ENCODE measurements around the gene TUBA4B.

TUBA4B gene

DNA sequence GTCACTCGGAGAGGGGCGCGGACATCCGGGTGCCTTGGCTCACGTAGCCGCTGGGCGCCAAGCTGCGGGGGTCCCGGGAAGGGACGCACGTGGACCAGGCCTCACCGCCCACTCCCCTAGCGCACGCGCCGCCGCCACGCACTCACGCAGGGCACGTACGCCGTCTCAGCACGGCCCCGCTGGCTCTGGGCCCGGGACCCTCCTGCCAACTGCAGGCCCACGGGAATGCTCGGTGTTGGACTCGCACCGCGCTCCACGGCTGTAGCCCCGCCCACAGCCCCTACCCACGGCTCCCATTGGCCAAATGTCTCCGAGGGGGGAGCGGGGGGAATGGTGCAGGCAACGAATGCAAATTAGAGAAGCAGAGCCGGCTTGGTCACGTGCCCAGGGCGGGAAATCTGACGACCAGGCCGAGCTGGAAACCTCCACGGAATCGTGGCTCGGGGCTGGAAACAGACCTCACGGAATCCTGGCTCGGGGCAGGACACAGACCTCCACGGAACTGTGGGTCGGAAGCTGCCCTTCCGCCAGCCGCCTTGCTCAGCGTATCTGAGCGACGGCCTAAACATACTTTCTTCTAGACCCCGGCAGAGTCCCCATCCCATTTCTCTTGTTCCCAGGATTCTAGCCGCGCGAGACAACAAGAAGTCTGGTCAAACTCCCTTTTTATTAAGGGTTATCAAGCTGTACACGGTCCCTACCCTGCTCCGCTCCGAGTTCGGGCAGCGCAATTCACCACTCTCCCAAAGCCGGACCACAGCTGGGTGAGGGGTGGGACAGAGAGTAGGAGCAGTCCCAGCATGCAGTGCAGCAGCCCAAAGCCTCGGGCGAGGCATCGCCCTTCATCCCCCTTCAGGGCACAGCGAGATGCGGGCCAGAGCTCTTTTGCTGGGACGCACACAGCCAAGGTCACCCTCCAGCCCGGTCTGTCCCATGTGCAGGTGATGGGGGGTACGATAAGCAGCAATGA lies 34.0 kb upstream of the TUBA4B start, which contains the start of gene ABCB6:
Gene ABCB6 (minus strand): TSS at position 227 of the 970 bp plus-strand sequence. CDS start 285 bp downstream, outside the sequence.
- peak; percentile 93 for DNase-seq

DNA sequence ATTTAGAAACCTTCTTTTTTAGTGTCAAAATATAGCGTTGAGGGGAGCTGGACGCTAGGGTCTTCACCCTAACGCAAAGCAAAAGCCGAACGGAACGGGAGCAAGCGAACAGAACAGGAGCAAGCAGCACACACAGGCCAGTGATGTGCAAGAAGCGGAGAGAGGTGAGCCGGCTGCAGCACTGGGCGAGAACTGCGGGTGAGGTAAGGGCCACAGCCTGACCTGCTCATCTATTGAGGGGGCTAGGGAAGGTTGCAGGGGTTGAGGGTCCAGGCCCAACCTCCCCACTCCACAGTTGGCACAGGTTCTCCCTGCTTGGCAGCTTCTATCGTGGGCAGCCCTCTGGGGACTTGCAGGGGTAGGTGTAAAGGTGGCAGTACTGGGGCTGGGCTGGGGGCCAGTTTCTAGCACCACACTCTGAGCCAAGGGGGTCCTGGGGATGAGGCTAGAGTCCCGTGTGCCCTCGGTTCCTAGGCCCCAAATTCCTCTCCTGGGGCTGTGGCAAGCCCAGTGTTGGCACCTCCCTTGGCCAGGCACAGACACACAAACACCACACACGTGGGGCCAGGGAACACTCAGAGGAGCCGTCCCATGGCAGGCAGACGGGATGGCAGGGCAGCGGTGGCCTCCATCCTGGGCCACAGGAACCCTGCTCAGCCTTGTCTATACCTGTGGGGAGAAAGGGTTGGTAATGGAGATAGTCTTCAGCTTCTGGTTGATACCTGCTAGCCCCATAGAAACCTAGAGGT lies 33.1 kb upstream of the TUBA4B start:
- no peak for DNase-seq

- DNase-seq: no peak
These were observed 32.2 kb upstream of the TUBA4B start for GRCh38 chr2:219220652-219221402.

DNA sequence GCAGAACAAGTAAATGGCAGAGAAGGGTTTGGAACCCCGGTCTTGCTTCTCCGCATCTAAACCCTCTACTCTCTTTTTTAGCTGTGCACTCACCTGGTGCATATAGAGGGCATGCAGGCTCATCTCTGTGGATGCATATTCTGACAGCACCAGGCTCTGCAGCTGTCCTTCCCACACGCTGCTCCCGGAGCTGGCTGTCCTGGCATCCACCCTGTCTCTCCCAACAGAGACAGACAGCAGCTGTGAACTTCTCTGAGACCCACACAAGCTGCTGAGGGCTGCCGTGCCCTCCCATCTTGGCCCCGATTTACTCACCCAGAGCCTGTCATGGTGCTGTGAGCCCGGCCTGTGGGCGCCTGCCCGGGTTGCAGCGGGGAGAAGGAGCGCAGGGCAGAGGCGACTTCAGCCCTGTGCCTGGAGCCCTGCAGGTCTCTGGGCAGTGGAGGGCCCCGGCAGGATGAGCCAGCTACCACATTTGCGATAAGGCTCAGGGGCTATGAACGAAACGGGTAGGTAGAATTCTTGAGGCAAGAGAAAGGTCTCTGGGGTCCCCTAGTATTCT lies 31.0 kb upstream of the TUBA4B start:
- no peak for DNase-seq

- DNase-seq: no peak
These were observed 29.0 kb upstream of the TUBA4B start for GRCh38 chr2:219223831-219224610.

- no peak for DNase-seq
These were observed 27.7 kb upstream of the TUBA4B start for GRCh38 chr2:219225350-219225749.

- DNase-seq: no peak
These were observed 24.8 kb upstream of the TUBA4B start for GRCh38 chr2:219228041-219228910.

DNA sequence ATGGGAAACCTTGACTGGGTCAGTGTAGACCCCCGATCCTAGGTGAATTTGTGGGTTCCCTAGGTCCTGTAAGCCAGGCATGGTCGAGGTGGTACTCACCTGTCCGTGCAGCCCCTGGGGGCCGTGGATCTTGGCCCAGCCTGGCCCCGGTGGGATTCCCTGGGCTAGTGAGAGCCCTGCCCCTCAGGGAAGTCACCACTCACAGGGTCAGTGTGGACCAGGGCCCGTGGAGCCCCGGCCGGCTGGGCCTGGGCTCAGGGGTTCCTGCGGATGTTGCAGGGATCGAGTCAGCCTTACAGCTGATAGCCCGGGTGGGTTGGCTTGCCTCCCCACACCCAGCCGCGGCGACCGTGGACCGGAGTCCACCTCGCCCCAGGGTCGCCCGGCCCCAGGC lies 24.1 kb upstream of the TUBA4B start:
- no peak for DNase-seq

GRCh38 chr2:219229305-219230058 lies 23.6 kb upstream of the TUBA4B start, which contains the start of the genes ANKZF1 and ATG9A:
Gene ANKZF1, plus strand, starts transcription at chr2:219229806. Its CDS starts 452 bp downstream, at chr2:219230258.
Gene ATG9A, minus strand, starts transcription at chr2:219229636. Its CDS starts 1,612 bp downstream, at chr2:219228024.
- peak; percentile 99 for DNase-seq

- peak; percentile 17 for DNase-seq
These were observed 22.9 kb upstream of the TUBA4B start for GRCh38 chr2:219230059-219230540.

GRCh38 chr2:219234331-219234730 lies 18.7 kb upstream of the TUBA4B start:
- no peak for DNase-seq

- no peak for DNase-seq
These were observed 9.7 kb upstream of the TUBA4B start for GRCh38 chr2:219243291-219243761.

DNA sequence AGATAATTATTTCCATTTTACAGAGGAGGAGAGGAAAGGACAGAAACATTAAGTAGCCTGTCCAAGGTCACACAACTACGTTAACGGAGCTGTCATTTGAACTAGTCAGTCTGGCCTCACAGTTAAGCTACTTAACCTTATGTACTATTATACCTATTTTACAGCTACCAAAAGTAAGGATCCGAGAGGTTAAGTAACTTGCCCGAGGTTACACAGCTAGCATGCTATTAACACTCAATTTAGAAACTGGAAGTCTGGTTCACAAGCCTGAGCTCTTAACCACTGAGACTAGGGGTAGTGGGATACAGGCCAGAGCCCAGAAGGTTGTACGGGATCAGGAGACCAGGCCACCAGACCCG lies 8.3 kb upstream of the TUBA4B start:
- DNase-seq: no peak

GRCh38 chr2:219245148-219245898 lies 7.7 kb upstream of the TUBA4B start, which contains the start of the genes GLB1L and STK16:
Gene GLB1L, minus strand, starts transcription at chr2:219245444. Its CDS starts 1,871 bp downstream, at chr2:219243573.
Gene STK16, plus strand, starts transcription at chr2:219245479. Its CDS starts 521 bp downstream, at chr2:219246000.
- peak; percentile 84 for DNase-seq

DNA sequence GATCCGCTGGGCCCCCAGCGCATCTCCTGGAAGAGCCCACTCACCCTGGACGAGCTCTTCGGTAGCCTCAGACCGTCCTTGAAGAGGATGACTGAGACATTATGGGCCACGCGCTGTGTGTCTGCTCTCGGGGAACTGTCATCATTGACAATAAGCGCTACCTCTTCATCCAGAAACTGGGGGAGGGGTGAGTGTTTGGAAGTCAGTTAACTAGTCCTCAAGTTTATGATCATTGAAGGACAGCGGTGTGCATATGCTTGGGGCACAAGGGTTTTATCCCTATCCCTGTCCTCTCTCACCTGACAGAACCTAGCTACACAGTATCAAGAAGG lies 7.2 kb upstream of the TUBA4B start:
- no peak for DNase-seq

DNA sequence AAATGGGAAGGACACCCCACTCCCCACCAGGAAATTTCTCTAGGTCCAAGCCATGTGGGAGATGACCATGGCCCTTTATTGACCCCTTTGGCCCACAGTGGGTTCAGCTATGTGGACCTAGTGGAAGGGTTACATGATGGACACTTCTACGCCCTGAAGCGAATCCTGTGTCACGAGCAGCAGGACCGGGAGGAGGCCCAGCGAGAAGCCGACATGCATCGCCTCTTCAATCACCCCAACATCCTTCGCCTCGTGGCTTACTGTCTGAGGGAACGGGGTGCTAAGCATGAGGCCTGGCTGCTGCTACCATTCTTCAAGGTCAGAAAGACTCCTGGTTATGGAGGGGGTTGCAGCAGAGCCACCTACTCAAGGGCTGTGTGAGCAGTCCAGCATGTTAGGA lies 6.5 kb upstream of the TUBA4B start:
- DNase-seq: no peak

DNA sequence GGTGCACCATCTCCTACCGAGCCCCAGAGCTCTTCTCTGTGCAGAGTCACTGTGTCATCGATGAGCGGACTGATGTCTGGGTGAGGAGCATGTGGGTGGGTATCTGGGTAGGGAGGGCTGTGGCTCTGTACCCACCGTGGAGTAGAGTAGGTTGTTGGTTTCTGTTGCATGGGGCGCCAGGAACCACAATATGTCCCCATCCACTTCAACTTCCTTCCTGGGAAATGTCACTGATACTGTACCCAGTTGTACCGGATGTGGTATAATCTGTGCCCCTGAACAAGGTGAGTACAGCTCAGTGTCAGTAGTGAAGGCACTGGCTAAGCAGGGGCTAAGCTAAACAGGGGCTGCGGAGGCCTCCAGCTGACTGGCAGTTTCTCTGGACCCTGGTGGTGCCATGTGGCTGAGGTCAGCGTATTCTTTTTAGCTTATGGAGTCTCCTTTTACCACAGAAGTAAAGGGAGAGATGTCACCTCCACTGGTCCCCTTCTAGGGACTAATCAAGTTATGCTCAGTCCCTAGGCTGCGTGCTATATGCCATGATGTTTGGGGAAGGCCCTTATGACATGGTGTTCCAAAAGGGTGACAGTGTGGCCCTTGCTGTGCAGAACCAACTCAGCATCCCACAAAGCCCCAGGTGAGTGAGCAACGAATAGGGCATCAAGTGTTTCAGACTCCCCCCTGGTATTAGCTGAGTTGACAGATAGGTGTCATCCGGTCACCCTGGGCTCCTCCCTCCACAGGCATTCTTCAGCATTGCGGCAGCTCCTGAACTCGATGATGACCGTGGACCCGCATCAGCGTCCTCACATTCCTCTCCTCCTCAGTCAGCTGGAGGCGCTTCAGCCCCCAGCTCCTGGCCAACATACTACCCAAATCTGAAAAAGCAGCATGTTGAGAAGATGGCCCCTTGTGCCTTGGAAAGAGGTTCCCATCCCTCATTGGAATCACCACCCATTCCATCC lies 5.1 kb upstream of the TUBA4B start:
- no peak for DNase-seq

- DNase-seq: no peak
These were observed 4.2 kb upstream of the TUBA4B start for GRCh38 chr2:219248845-219249202.
